Glomerular visceral epithelial cell (primary cell): ENCODE data around the gene GATA6.
A peak's percentile ranks its signal among the peaks of the same experiment; 100 is the strongest.
"Not testable (repeated sequence)": the region's sequence is repeated elsewhere in the genome, so short reads cannot be mapped to it uniquely, and the experiment has no call there.

Experiments
- DNase-seq: peaks from one replicate; pipeline ENCODE4 v3.0.0-alpha.2; 2016; ENCODE audit errors: extremely low spot score

The GATA6 gene

GRCh38 chr18:22180722-22181121 is 11.3 kb downstream of the GATA6 start:
- DNase-seq = no peak

- DNase-seq = no peak
Observed at GRCh38 chr18:22182884-22183697, 13.7 kb downstream of the GATA6 start.

- DNase-seq = no peak
Observed at GRCh38 chr18:22183698-22184170, 14.3 kb downstream of the GATA6 start.

- DNase-seq = not testable (repeated sequence)
Observed at GRCh38 chr18:22184573-22184972, 15.2 kb downstream of the GATA6 start.

- no peak for DNase-seq
Observed at GRCh38 chr18:22185273-22185672, 15.9 kb downstream of the GATA6 start.

- no peak for DNase-seq
Observed at GRCh38 chr18:22185771-22186386, 16.5 kb downstream of the GATA6 start.

GRCh38 chr18:22186484-22186971 is 17.1 kb downstream of the GATA6 start:
- peak; percentile 42 for DNase-seq

- no peak for DNase-seq
Observed at GRCh38 chr18:22188559-22189267, 19.3 kb downstream of the GATA6 start.

GRCh38 chr18:22189449-22190166 is 20.2 kb downstream of the GATA6 start:
- no peak for DNase-seq

- DNase-seq = no peak
Observed at GRCh38 chr18:22191346-22191695, 21.9 kb downstream of the GATA6 start.

- no peak for DNase-seq
Observed at GRCh38 chr18:22191923-22192322, 22.5 kb downstream of the GATA6 start.

GRCh38 chr18:22193466-22193865 is 24.1 kb downstream of the GATA6 start:
- no peak for DNase-seq

- no peak for DNase-seq
Observed at GRCh38 chr18:22194151-22194598, 24.8 kb downstream of the GATA6 start.

GRCh38 chr18:22195052-22195451 is 25.7 kb downstream of the GATA6 start:
- no peak for DNase-seq

GRCh38 chr18:22196943-22197342 is 27.6 kb downstream of the GATA6 start:
- DNase-seq = not testable (repeated sequence)

- DNase-seq = no peak
Observed at GRCh38 chr18:22197668-22198067, 28.3 kb downstream of the GATA6 start.

GRCh38 chr18:22198163-22198562 is 28.8 kb downstream of the GATA6 start:
- no peak for DNase-seq

GRCh38 chr18:22199005-22199404 is 29.6 kb downstream of the GATA6 start:
- no peak for DNase-seq

GRCh38 chr18:22200611-22201225 is 31.3 kb downstream of the GATA6 start:
- no peak for DNase-seq

GRCh38 chr18:22203035-22203434 is 33.6 kb downstream of the GATA6 start:
- no peak for DNase-seq

GRCh38 chr18:22203536-22204213 is 34.3 kb downstream of the GATA6 start:
- DNase-seq = no peak
